H1 (cell line): ENCODE data around the gene CACNA1G. TPM values are rescaled to one million over a fixed set of nuclear protein-coding genes. Genes with fewer than 3 reads are reported as not detected.

Source experiments
- CTCF ChIA-PET: fragments of 300-600 bp; sonication (Branson Sonifier 250); formaldehyde crosslinking; loops from one replicate; lab custom pipeline; 2021; ENCODE audit not compliant: partially characterized antibody; lab: Charles Lee
- POLR2A ChIA-PET: fragments of 300-600 bp; sonication (Branson Sonifier 250); formaldehyde crosslinking; loops from one replicate; lab custom pipeline; 2021; ENCODE audit warnings: inconsistent platforms; ENCODE audit not compliant: partially characterized antibody; lab: Charles Lee
- DNase-seq, 2 experiments: peaks; one replicate each; pipeline versions ENCODE4 v3.0.0 to v3.0.0-alpha.2; 2010 to 2022; ENCODE audit warnings: low spot score in 2 of 2, low read depth in 1 of 2, mixed read lengths in 1 of 2
- FAIRE-seq: peaks from 2 replicates; lab custom pipeline; 2011; peaks lifted over from hg19 to GRCh38; lab: Jason Lieb, UNC
- H2AFZ ChIP-seq: 2 replicates; pipeline ENCODE4 v1.8.1; 2012; ENCODE audit warnings: low read length, inconsistent platforms
- H2AK5ac ChIP-seq: 2 replicates; pipeline ENCODE4 v1.6.1; 2013; ENCODE audit warnings: low read depth, low read length
- H2BK120ac ChIP-seq: replicated peaks from 2 replicates; pipeline ENCODE3; 2013; ENCODE audit warnings: low read depth, low read length, inconsistent platforms
- H2BK12ac ChIP-seq: 2 replicates; pipeline ENCODE4 v1.6.1; 2013; ENCODE audit warnings: low read depth, low read length
- H2BK15ac ChIP-seq: 2 replicates; pipeline ENCODE4 v1.6.1; 2013; ENCODE audit warnings: low read length
- H2BK20ac ChIP-seq: 2 replicates; pipeline ENCODE4 v1.6.1; 2013; ENCODE audit warnings: low read length
- H2BK5ac ChIP-seq: 2 replicates; pipeline ENCODE4 v1.6.1; 2013; ENCODE audit warnings: low read depth, low read length
- H3K14ac ChIP-seq: 2 replicates; pipeline ENCODE4 v1.6.1; 2013; ENCODE audit warnings: inconsistent platforms; ENCODE audit not compliant: insufficient read length
- H3K18ac ChIP-seq: 2 replicates; pipeline ENCODE4 v1.6.1; 2013; ENCODE audit warnings: low read length; ENCODE audit errors: extremely low read depth
- H3K23ac ChIP-seq: 2 replicates; pipeline ENCODE4 v1.6.1; 2013; ENCODE audit warnings: inconsistent platforms; ENCODE audit not compliant: insufficient read length
- H3K23me2 ChIP-seq: 2 replicates; pipeline ENCODE4 v1.6.1; 2013; ENCODE audit warnings: low read depth, low read length
- H3K27ac ChIP-seq: 2 replicates; pipeline ENCODE4 v1.6.1; 2011; ENCODE audit warnings: low read depth, low read length, inconsistent platforms
- H3K27me3 ChIP-seq, 4 experiments: replicated peaks in 1 of 4; 1 replicate in 1 of 4; 2 replicates in 3 of 4; pipeline versions ENCODE4 v1.6.1 to v1.8.1; 2011 to 2013; ENCODE audit warnings: low read length in 3 of 4, mild to moderate bottlenecking in 3 of 4, inconsistent platforms in 2 of 4, mixed read lengths in 2 of 4, moderate library complexity in 1 of 4; ENCODE audit not compliant: control insufficient read depth in 3 of 4, insufficient read depth in 3 of 4; ENCODE audit errors: extremely low read depth in 1 of 4
- H3K36me3 ChIP-seq, 4 experiments: 2 replicates each; pipeline versions ENCODE4 v1.6.1 to v1.8.1; 2011 to 2013; ENCODE audit warnings: mild to moderate bottlenecking in 4 of 4, low read length in 3 of 4, moderate library complexity in 2 of 4, control low read depth in 1 of 4, inconsistent platforms in 1 of 4; ENCODE audit not compliant: insufficient read depth in 4 of 4, control insufficient read depth in 2 of 4
- H3K4ac ChIP-seq: replicated peaks from 2 replicates; pipeline ENCODE3; 2013; ENCODE audit warnings: low read length, low read depth, mixed read lengths, inconsistent platforms; ENCODE audit not compliant: insufficient read length
- H3K4me1 ChIP-seq, 4 experiments: replicated peaks in 1 of 4; 1 replicate in 1 of 4; 2 replicates in 3 of 4; pipeline versions ENCODE4 v1.6.1 to v1.8.1; 2011 to 2013; ENCODE audit warnings: low read length in 3 of 4, inconsistent platforms in 2 of 4, mixed read lengths in 1 of 4; ENCODE audit not compliant: insufficient read depth in 4 of 4, control insufficient read depth in 3 of 4
- H3K4me2 ChIP-seq, 2 experiments: 2 replicates each; pipeline versions ENCODE4 v1.6.1 to v1.8.1; 2011 to 2013; ENCODE audit warnings: low read depth in 2 of 2, low read length in 2 of 2, control low read depth in 1 of 2, inconsistent platforms in 1 of 2, mild to moderate bottlenecking in 1 of 2; ENCODE audit not compliant: insufficient read depth in 1 of 2
- H3K4me3 ChIP-seq, 4 experiments: fragments of 200-600, 300-600 bp in 1 of 4; sonication (generic), shearing (Covaris generic), sonication (Bioruptor Twin) in 1 of 4; 2 replicates each; pipeline versions ENCODE4 v1.5.1 to v1.8.1; 2011 to 2016; ENCODE audit warnings: low read length in 4 of 4, low read depth in 3 of 4, control low read depth in 2 of 4, inconsistent platforms in 2 of 4, mild to moderate bottlenecking in 2 of 4, mixed read lengths in 1 of 4, moderate library complexity in 1 of 4; ENCODE audit not compliant: insufficient read depth in 2 of 4; ENCODE audit errors: extremely low read depth in 1 of 4
- H3K56ac ChIP-seq: replicated peaks from 2 replicates; pipeline ENCODE3; 2013; ENCODE audit warnings: low read depth, mild to moderate bottlenecking, mixed read lengths, low read length, inconsistent platforms; ENCODE audit not compliant: insufficient read length
- H3K79me1 ChIP-seq: 2 replicates; pipeline ENCODE4 v1.6.1; 2013; ENCODE audit warnings: low read depth, low read length, control low read depth
- H3K79me2 ChIP-seq, 2 experiments: 2 replicates each; pipeline versions ENCODE4 v1.6.1 to v1.8.1; 2012 to 2013; ENCODE audit warnings: low read length in 2 of 2, mild to moderate bottlenecking in 2 of 2, inconsistent platforms in 1 of 2; ENCODE audit not compliant: insufficient read depth in 2 of 2, control insufficient read depth in 1 of 2
- H3K9ac ChIP-seq, 4 experiments: replicated peaks in 1 of 4; 1 replicate in 1 of 4; 2 replicates in 3 of 4; pipeline versions ENCODE4 v1.6.1 to v1.8.1; 2011 to 2013; ENCODE audit warnings: low read depth in 3 of 4, low read length in 3 of 4, control low read depth in 2 of 4, mild to moderate bottlenecking in 2 of 4, moderate library complexity in 2 of 4, inconsistent platforms in 1 of 4; ENCODE audit errors: extremely low read depth in 1 of 4
- H3K9me3 ChIP-seq, 2 experiments: 2 replicates each; pipeline versions ENCODE4 v1.6.1 to v1.8.1; 2012 to 2013; ENCODE audit warnings: mild to moderate bottlenecking in 2 of 2, moderate library complexity in 2 of 2, control low read depth in 1 of 2, inconsistent platforms in 1 of 2, low read depth in 1 of 2, low read length in 1 of 2, mixed read lengths in 1 of 2; ENCODE audit not compliant: insufficient read depth in 2 of 2
- H4K20me1 ChIP-seq, 2 experiments: replicated peaks in 1 of 2; 2 replicates each; pipeline versions ENCODE3 to v1.8.1; 2011 to 2013; ENCODE audit warnings: inconsistent platforms in 2 of 2, low read length in 2 of 2, mild to moderate bottlenecking in 1 of 2; ENCODE audit not compliant: insufficient read depth in 2 of 2, control insufficient read depth in 1 of 2
- H4K5ac ChIP-seq: 2 replicates; pipeline ENCODE4 v1.6.1; 2013; ENCODE audit warnings: low read length, low read depth, mixed read lengths, inconsistent platforms; ENCODE audit not compliant: insufficient read length
- H4K8ac ChIP-seq: 2 replicates; pipeline ENCODE4 v1.8.0; 2013; ENCODE audit warnings: mild to moderate bottlenecking, moderate library complexity, low read length, inconsistent platforms; ENCODE audit not compliant: insufficient read depth; ENCODE audit errors: extremely low read depth
- H4K91ac ChIP-seq: replicated peaks from 2 replicates; pipeline ENCODE3; 2013; ENCODE audit warnings: low read length, mixed read lengths, inconsistent platforms; ENCODE audit not compliant: insufficient read length
- BRCA1 ChIP-seq: IDR thresholded peaks from 2 replicates; pipeline ENCODE4 v1.6.1; 2012; ENCODE audit warnings: low read depth, low read length, improper control_type of control experiment
- CHD2 ChIP-seq: IDR thresholded peaks from 2 replicates; pipeline ENCODE4 v1.6.1; 2012; ENCODE audit warnings: low read length, improper control_type of control experiment
- EP300 ChIP-seq, 2 experiments: IDR thresholded peaks; 1 replicate in 1 of 2; 2 replicates in 1 of 2; pipeline ENCODE4 v1.6.1; 2011 to 2012; ENCODE audit warnings: low read depth in 2 of 2, low read length in 2 of 2, mild to moderate bottlenecking in 2 of 2, borderline replicate concordance in 1 of 2, inconsistent platforms in 1 of 2, moderate library complexity in 1 of 2
- GABPA ChIP-seq: IDR thresholded peaks from 2 replicates; pipeline ENCODE4 v1.6.1; 2011; ENCODE audit warnings: mild to moderate bottlenecking, low read length, moderate library complexity, borderline replicate concordance; ENCODE audit not compliant: insufficient read depth
- KDM5A ChIP-seq: fragments of 200-600 bp; IDR thresholded peaks from 2 replicates; pipeline ENCODE4 v1.7.1; 2012; ENCODE audit warnings: mild to moderate bottlenecking, low read length, inconsistent platforms, mixed read lengths
- RAD21 ChIP-seq, 2 experiments: IDR thresholded peaks in 1 of 2; conservative IDR thresholded peaks in 1 of 2; 2 replicates each; pipeline ENCODE4 v1.6.1; 2011; ENCODE audit warnings: low read depth in 2 of 2, low read length in 2 of 2, improper control_type of control experiment in 1 of 2, inconsistent platforms in 1 of 2, mild to moderate bottlenecking in 1 of 2, moderate library complexity in 1 of 2
- SAP30 ChIP-seq: fragments of 300-600 bp; sonication (generic); IDR thresholded peaks from 2 replicates; pipeline ENCODE4 v1.7.1; 2012; ENCODE audit warnings: low read length, moderate library complexity, mild to moderate bottlenecking, inconsistent platforms; ENCODE audit not compliant: insufficient read depth, insufficient replicate concordance
- SIN3A ChIP-seq, 2 experiments: IDR thresholded peaks in 1 of 2; conservative IDR thresholded peaks in 1 of 2; 2 replicates each; pipeline ENCODE4 v1.6.1; 2011 to 2012; ENCODE audit warnings: low read length in 2 of 2, improper control_type of control experiment in 1 of 2, low read depth in 1 of 2, mild to moderate bottlenecking in 1 of 2
- SIRT6 ChIP-seq: IDR thresholded peaks from one replicate; pipeline ENCODE4 v1.7.1; 2012; ENCODE audit warnings: low read length, inconsistent platforms
- SP4 ChIP-seq: IDR thresholded peaks from 2 replicates; pipeline ENCODE4 v1.6.1; 2012; ENCODE audit warnings: low read length, inconsistent platforms
- SUZ12 ChIP-seq: fragments of 200-600 bp; sonication (generic); IDR thresholded peaks from 2 replicates; pipeline ENCODE4 v1.6.1; 2012; ENCODE audit warnings: mild to moderate bottlenecking, inconsistent platforms, low read length, moderate library complexity, mixed read lengths
- WGBS, 2 experiments: shearing (Covaris generic) in 1 of 2; methylation state at CpG; one replicate each; pipeline versions ENCODE4 v1.1.6 to v1.1.7; 2013 to 2015; ENCODE audit warnings: low lambda C conversion rate in 2 of 2, mixed read lengths in 2 of 2, inconsistent platforms in 1 of 2, low coverage in 1 of 2, missing lambda C conversion rate in 1 of 2; ENCODE audit not compliant: insufficient replicate concordance in 2 of 2, insufficient coverage in 1 of 2, insufficient read length in 1 of 2; ENCODE audit errors: extremely low coverage in 1 of 2, missing lambda C conversion rate in 1 of 2; 5-methylcytosine and 5-hydroxymethylcytosine counted together
- polyA plus RNA-seq, 7 experiments: library from polyadenylated mRNA; depleted of rRNA in 3 of 7; stranded (reverse) in 5 of 7; unstranded in 2 of 7; fragments of >200 nt in 5 of 7; fragments of 200-250 nt in 2 of 7; gene quantifications; 1 replicate in 5 of 7; 2 replicates in 1 of 7; 4 replicates in 1 of 7; pipeline versions ENCODE4 v1.2.1 to v1.2.3, GENCODE V29; 2011 to 2013; ENCODE audit warnings: missing spikeins in 2 of 7, mixed read lengths in 2 of 7
- total RNA-seq: library from RNA; stranded (reverse); fragmentation: NEBNext Ultra II Directional; extraction: Animal tissue kit (Norgen Biotek cat#: 25700); gene quantifications from 2 replicates; pipeline ENCODE4 v1.2.1, GENCODE V29; 2021

Gene CACNA1G
- total and polyA plus RNA-seq, 2 of the 8 experiments (the other 6 are each of a cell fraction or from before 2014, with no cell fraction given) = 2.9 to 4.9 TPM

GRCh38 chr17:50625032-50625871, 64.7 kb downstream of the CACNA1G start:
- peak overlapping the region; percentile 43; the same call in 1 of the 2 replicates for H2BK20ac ChIP-seq
- no peaks in the 10 kb centered on the region for H3K79me2 ChIP-seq
- H3K79me1 ChIP-seq = no peaks in the 10 kb centered on the region
- H3K56ac ChIP-seq = no peak overlapping the region
- 91% methylated on average over 19 of the region's 19 CpGs; no CpG with 5 or more reads in 1 of the 2 experiments for WGBS, 2 experiments
- H2AFZ ChIP-seq = no peak overlapping the region
- H3K27ac ChIP-seq = no peak overlapping the region
- H3K9ac ChIP-seq = no peak overlapping the region
- H4K5ac ChIP-seq = no peak overlapping the region
- H3K4ac ChIP-seq = no peak overlapping the region
- no peak overlapping the region for H4K91ac ChIP-seq
- H2BK15ac ChIP-seq = peak overlapping the region; percentile 95
- no peak overlapping the region for H3K4me2 ChIP-seq
- H3K27me3 ChIP-seq = peaks cover 0 to 2% (median 0%) of the 10 kb centered on the region in 4 experiments; a peak in 3 of 7 replicates
- no peak overlapping the region for H4K8ac ChIP-seq
- ChIA-PET CTCF (interaction anchor here (0.6 to 17.1 kb wide), 36 partner anchors 11 to 228 kb away, joined by 3 to 404 read pairs (median 6); partner anchors contain the start of genes ABCC3, CACNA1G, EPN3 and LRRC59), POLR2A (interaction anchor here (0.5 to 2.1 kb wide), 5 partner anchors 24 to 837 kb away, joined by 3 to 10 read pairs (median 4); partner anchors contain the start of genes KAT7 and SPATA20)
- H2BK120ac ChIP-seq = no peak overlapping the region
- no peaks in the 10 kb centered on the region for H3K36me3 ChIP-seq
- no peak overlapping the region for H3K18ac ChIP-seq
- H3K4me3 ChIP-seq = no peak overlapping the region
- H2BK12ac ChIP-seq = peak overlapping the region; percentile 87; the same call in 1 of the 2 replicates
- H4K20me1 ChIP-seq = no peaks in the 10 kb centered on the region
- peaks cover 0 to 44% (median 19%) of the 10 kb centered on the region in 4 experiments; a peak in 6 of 7 replicates for H3K4me1 ChIP-seq
- no peak overlapping the region for H3K14ac ChIP-seq
- no peak overlapping the region for H3K23ac ChIP-seq
- no peak overlapping the region for H2BK5ac ChIP-seq
- no peak overlapping the region for H2AK5ac ChIP-seq
- FAIRE-seq = no peak
- H3K9me3 ChIP-seq = no peaks in the 10 kb centered on the region
- H3K23me2 ChIP-seq = no peaks in the 10 kb centered on the region; the same call in 1 of the 2 replicates
- DNase-seq = no peak
- TF ChIP-seq EP300 (IDR thresholded peaks at IDR 0.05; ENCODE audit: borderline replicate concordance in 1 of 2, low read depth in 2 of 2, low read length in 2 of 2) = no peak
- no peak for TF ChIP-seq SIN3A (conservative IDR thresholded peaks at IDR 0.05 in 1 of 2, IDR thresholded peaks at IDR 0.05 in 1 of 2; ENCODE audit: low read depth in 1 of 2, low read length in 2 of 2)
- no peak for TF ChIP-seq GABPA
- TF ChIP-seq SUZ12 = no peak
- no peak for TF ChIP-seq SAP30
- TF ChIP-seq CHD2 = no peak
- no peak for TF ChIP-seq SP4
- TF ChIP-seq BRCA1 = no peak
- TF ChIP-seq KDM5A = no peak
- no peak for TF ChIP-seq RAD21 (IDR thresholded peaks at IDR 0.05 in 1 of 2, conservative IDR thresholded peaks at IDR 0.05 in 1 of 2; ENCODE audit: low read depth in 2 of 2, low read length in 2 of 2)
- no peak for TF ChIP-seq SIRT6
